Osteoblast (primary cell): ENCODE data around the gene MRPS24. TPM values are rescaled to one million over a fixed set of nuclear protein-coding genes. Genes with fewer than 3 reads are reported as not detected.

Experiments
- DNase-seq: peaks from one replicate; pipeline ENCODE4 v3.0.0; 2011; ENCODE audit warnings: low spot score, mixed read lengths; ENCODE audit not compliant: insufficient read length; ENCODE audit errors: missing footprints
- H2AFZ ChIP-seq: 2 replicates; pipeline ENCODE4 v1.6.0; 2011; ENCODE audit warnings: mild to moderate bottlenecking, low read length
- H3K27ac ChIP-seq: 2 replicates; pipeline ENCODE4 v1.5.1; 2011; ENCODE audit warnings: mild to moderate bottlenecking, low read depth, low read length, moderate library complexity
- H3K27me3 ChIP-seq: 2 replicates; pipeline ENCODE4 v1.6.0; 2012; ENCODE audit warnings: mild to moderate bottlenecking, control low read depth, inconsistent platforms, low read length, moderate library complexity; ENCODE audit not compliant: insufficient read depth
- H3K36me3 ChIP-seq: 2 replicates; pipeline ENCODE4 v1.5.1; 2011; ENCODE audit warnings: mild to moderate bottlenecking, low read length, control low read depth, moderate library complexity; ENCODE audit not compliant: insufficient read depth
- H3K4me1 ChIP-seq: 2 replicates; pipeline ENCODE4 v1.5.1; 2011; ENCODE audit warnings: mild to moderate bottlenecking, low read length, control low read depth, moderate library complexity; ENCODE audit not compliant: insufficient read depth
- H3K4me2 ChIP-seq: 2 replicates; pipeline ENCODE4 v1.6.0; 2011; ENCODE audit warnings: mild to moderate bottlenecking, low read length; ENCODE audit not compliant: insufficient read depth
- H3K4me3 ChIP-seq: fragments of 200-600 bp; sonication (generic); 3 replicates; pipeline ENCODE4 v1.5.1; 2012; ENCODE audit warnings: mild to moderate bottlenecking, low read length, inconsistent platforms; ENCODE audit not compliant: insufficient read depth
- H3K79me2 ChIP-seq: 2 replicates; pipeline ENCODE4 v1.6.0; 2012; ENCODE audit warnings: mild to moderate bottlenecking, low read length, control low read depth, inconsistent platforms; ENCODE audit not compliant: insufficient read depth
- H3K9me3 ChIP-seq: 2 replicates; pipeline ENCODE4 v1.5.1; 2011; ENCODE audit warnings: low read depth, low read length, control low read depth
- H4K20me1 ChIP-seq: 2 replicates; pipeline ENCODE4 v1.6.0; 2012; ENCODE audit warnings: mild to moderate bottlenecking, low read length, control low read depth; ENCODE audit not compliant: insufficient read depth
- CTCF ChIP-seq: IDR thresholded peaks from 2 replicates; pipeline ENCODE4 v1.5.1; 2011; ENCODE audit warnings: mild to moderate bottlenecking, low read depth, low read length, moderate library complexity; ENCODE audit errors: extremely low read depth
- total RNA-seq: library from RNA; depleted of rRNA; stranded (reverse); fragments of >200 nt; gene quantifications from 2 replicates; pipeline ENCODE4 v1.2.3, GENCODE V29; 2012

The MRPS24 gene
- total RNA-seq, 1 donor = 93.7 TPM

- Histone ChIP-seq H3K4me2 (peak overlapping the region; percentile 97), H3K79me2 (peaks cover 20% of the 10 kb centered on the region), H3K4me1 (peaks cover 44% of the 10 kb centered on the region), H3K27ac (peak overlapping the region; percentile 100), H3K4me3 (peak overlapping the region; percentile 78), H3K27me3 (no peaks in the 10 kb centered on the region), H2AFZ (peak overlapping the region; percentile 13), H4K20me1 (peaks cover 3% of the 10 kb centered on the region), H3K36me3 (peaks cover 27% of the 10 kb centered on the region), H3K9me3 (no peaks in the 10 kb centered on the region)
- no peak for TF ChIP-seq CTCF
- peak; percentile 68 for DNase-seq
Observed at GRCh38 chr7:43870316-43870715, 999 bp upstream of the MRPS24 start.

DNA sequence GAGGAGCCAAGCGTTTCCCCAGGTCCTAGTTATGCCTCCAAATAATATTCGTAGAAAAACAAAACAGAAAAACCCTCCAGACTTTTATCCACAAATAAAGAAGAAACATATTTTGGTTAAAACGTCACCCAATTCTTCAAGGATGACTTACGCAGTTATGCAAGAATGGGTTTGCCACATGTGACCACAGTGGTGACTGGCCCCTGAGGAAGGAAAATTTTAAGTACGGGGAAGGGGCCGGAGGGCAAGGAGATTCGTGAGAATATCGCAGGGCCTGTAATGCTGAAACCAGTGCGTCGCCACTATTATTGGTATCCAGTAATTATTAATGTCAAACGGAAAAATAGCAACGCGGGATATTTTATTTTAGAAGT, 537 bp upstream of the MRPS24 start:
- DNase-seq = peak; percentile 95
- H3K79me2 ChIP-seq = peaks cover 16% of the 10 kb centered on the region
- peak overlapping the region; percentile 100 for H3K27ac ChIP-seq
- no peaks in the 10 kb centered on the region for H3K9me3 ChIP-seq
- peaks cover 23% of the 10 kb centered on the region for H3K36me3 ChIP-seq
- no peak for TF ChIP-seq CTCF
- peak overlapping the region; percentile 97 for H3K4me2 ChIP-seq
- peaks cover 3% of the 10 kb centered on the region for H4K20me1 ChIP-seq
- H3K4me1 ChIP-seq = peaks cover 44% of the 10 kb centered on the region
- H3K4me3 ChIP-seq = peak overlapping the region; percentile 78
- peak overlapping the region; percentile 13 for H2AFZ ChIP-seq
- no peaks in the 10 kb centered on the region for H3K27me3 ChIP-seq

DNA sequence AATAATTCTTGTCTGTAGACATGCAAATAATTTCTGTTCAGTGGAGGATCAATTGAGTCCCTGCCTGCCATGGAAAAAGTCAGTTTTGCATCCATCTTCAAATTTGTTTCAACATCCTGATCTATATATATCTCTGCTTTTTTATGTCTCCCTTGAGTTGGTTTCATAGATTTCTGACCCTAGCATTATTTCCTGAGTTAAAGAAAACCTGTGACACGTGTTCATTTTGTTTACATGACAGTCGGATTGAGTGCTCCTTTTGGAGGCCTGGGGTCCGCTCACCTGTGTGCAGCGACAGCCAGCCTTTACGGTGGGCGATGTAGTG, 674 bp downstream of the MRPS24 start:
- Histone ChIP-seq H3K27ac (peak overlapping the region; percentile 42), H3K79me2 (peaks cover 13% of the 10 kb centered on the region), H2AFZ (peak overlapping the region; percentile 81), H3K36me3 (peaks cover 18% of the 10 kb centered on the region), H3K9me3 (no peaks in the 10 kb centered on the region), H3K4me1 (peaks cover 39% of the 10 kb centered on the region), H3K4me3 (peak overlapping the region; percentile 78), H4K20me1 (no peaks in the 10 kb centered on the region), H3K27me3 (no peaks in the 10 kb centered on the region), H3K4me2 (peak overlapping the region; percentile 97)
- DNase-seq = no peak
- TF ChIP-seq CTCF = no peak

- Histone ChIP-seq H2AFZ (no peak overlapping the region), H3K9me3 (no peaks in the 10 kb centered on the region), H3K4me1 (peaks cover 34% of the 10 kb centered on the region), H3K4me2 (peak overlapping the region; percentile 97), H3K36me3 (peaks cover 18% of the 10 kb centered on the region), H3K27me3 (no peaks in the 10 kb centered on the region), H3K27ac (peak overlapping the region; percentile 42), H4K20me1 (no peaks in the 10 kb centered on the region), H3K4me3 (peak overlapping the region; percentile 78), H3K79me2 (peaks cover 13% of the 10 kb centered on the region)
- TF ChIP-seq CTCF = no peak
- DNase-seq = no peak
Observed at GRCh38 chr7:43868181-43868580, 1.1 kb downstream of the MRPS24 start.
